Stimulated activated naive CD4-positive, alpha-beta T cell treated with Interleukin-2 at 50 U/mL for 16 hours (primary cell): ENCODE data around the gene MORN5.

Experiments
- DNase-seq: peaks from one replicate; lab custom pipeline; 2025; lab: John Stamatoyannopoulos, UW

MORN5 gene

GRCh38 chr9:122125158-122125508 lies 34.6 kb upstream of the MORN5 start:
- DNase-seq, result peak; percentile 62

- DNase-seq, result no peak
Measured at GRCh38 chr9:122125509-122126330, 34.0 kb upstream of the MORN5 start.

GRCh38 chr9:122126331-122127261 lies 33.1 kb upstream of the MORN5 start:
- no peak for DNase-seq

GRCh38 chr9:122127396-122127798 lies 32.3 kb upstream of the MORN5 start:
- DNase-seq, result no peak

GRCh38 chr9:122128007-122128968 lies 31.4 kb upstream of the MORN5 start:
- DNase-seq, result no peak

GRCh38 chr9:122128969-122129343 lies 30.8 kb upstream of the MORN5 start:
- DNase-seq, result no peak

GRCh38 chr9:122129969-122130368 lies 29.7 kb upstream of the MORN5 start:
- no peak for DNase-seq

GRCh38 chr9:122130837-122131236 lies 28.9 kb upstream of the MORN5 start:
- no peak for DNase-seq

GRCh38 chr9:122131401-122132001 lies 28.2 kb upstream of the MORN5 start:
- DNase-seq, result no peak

GRCh38 chr9:122132539-122132938 lies 27.2 kb upstream of the MORN5 start:
- DNase-seq, result no peak

- no peak for DNase-seq
Measured at GRCh38 chr9:122133263-122133983, 26.3 kb upstream of the MORN5 start.

GRCh38 chr9:122133984-122134535 lies 25.6 kb upstream of the MORN5 start:
- DNase-seq, result no peak

- DNase-seq, result no peak
Measured at GRCh38 chr9:122134822-122135528, 24.7 kb upstream of the MORN5 start.

GRCh38 chr9:122135529-122135859 lies 24.2 kb upstream of the MORN5 start:
- DNase-seq, result no peak

GRCh38 chr9:122138560-122139268 lies 21.0 kb upstream of the MORN5 start:
- no peak for DNase-seq

- DNase-seq, result no peak
Measured at GRCh38 chr9:122140368-122141193, 19.1 kb upstream of the MORN5 start.

GRCh38 chr9:122141671-122142070 lies 18.0 kb upstream of the MORN5 start:
- no peak for DNase-seq

- no peak for DNase-seq
Measured at GRCh38 chr9:122143296-122143695, 16.4 kb upstream of the MORN5 start.
